ENCODE measurements around the gene IRF5.

The IRF5 gene

DNA sequence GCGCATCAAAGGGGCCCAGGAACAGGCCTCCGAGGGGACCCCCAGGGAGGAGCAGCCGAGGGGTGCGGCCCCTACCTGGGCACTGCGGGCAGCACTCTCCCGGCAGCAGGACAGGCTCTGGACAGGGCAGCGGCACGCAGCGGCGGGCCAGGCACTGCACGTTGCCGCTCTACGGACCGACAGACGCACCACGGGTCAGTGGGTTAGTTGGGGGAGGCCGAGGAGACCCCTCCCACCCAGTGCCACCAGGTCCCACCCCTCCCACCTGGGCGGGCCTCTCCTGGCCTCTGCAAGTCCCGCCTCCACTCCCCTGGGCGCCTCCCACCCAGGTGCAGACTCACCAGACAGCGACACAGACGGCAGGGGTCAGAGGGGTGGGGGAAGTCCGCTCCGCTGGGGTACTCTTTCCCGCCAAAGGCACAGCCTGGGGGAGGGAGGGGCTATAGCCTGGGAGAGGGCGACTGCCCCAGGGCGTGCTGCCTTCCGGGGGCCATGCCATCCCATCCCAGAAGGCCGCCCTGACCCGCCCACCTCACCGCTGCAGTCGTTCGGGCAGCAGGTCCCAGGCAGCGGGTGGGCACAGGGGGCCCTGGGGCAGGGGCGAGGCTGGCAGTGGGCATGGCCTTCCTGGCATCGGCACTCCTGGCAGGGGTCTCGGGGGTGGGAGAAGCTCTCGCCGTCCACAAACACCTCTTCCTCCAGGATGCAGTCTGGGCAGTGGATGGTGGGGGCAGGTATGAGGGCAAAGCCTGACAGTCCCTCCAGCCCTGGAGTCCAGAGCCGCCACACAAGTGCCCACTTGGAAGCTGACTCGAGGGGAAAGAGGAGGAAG lies 46.4 kb upstream of the IRF5 start:
- DNase-seq (ENCODE audit: low read depth): no peak
- H3K4me3 ChIP-seq (replicated peaks; ENCODE audit: low read depth, low read length): no peak overlapping the region

DNA sequence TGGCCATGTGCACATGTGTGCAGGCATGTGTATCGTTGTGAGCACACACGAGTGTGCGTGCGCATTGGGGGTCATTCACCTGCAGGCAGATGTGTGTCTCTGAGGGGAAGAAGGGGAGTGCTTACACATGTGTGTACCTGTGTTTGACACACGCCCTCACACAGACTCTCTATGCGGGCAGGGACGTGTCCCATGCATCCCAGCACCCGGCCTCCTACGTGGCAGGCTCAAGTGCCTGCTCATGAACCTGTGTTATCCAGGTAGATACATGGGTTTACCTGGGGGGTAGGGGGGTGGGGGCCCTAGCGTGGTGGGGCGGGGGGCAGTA lies 45.8 kb upstream of the IRF5 start:
- no peak overlapping the region for H3K4me3 ChIP-seq (replicated peaks; ENCODE audit: low read depth, low read length)
- TF ChIP-seq, protein P1, sequence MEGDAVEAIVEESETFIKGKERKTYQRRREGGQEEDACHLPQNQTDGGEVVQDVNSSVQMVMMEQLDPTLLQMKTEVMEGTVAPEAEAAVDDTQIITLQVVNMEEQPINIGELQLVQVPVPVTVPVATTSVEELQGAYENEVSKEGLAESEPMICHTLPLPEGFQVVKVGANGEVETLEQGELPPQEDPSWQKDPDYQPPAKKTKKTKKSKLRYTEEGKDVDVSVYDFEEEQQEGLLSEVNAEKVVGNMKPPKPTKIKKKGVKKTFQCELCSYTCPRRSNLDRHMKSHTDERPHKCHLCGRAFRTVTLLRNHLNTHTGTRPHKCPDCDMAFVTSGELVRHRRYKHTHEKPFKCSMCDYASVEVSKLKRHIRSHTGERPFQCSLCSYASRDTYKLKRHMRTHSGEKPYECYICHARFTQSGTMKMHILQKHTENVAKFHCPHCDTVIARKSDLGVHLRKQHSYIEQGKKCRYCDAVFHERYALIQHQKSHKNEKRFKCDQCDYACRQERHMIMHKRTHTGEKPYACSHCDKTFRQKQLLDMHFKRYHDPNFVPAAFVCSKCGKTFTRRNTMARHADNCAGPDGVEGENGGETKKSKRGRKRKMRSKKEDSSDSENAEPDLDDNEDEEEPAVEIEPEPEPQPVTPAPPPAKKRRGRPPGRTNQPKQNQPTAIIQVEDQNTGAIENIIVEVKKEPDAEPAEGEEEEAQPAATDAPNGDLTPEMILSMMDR (IDR thresholded peaks at IDR 0.05; ENCODE audit: low read length, missing control alignments): no peak
- DNase-seq (ENCODE audit: low read depth): no peak

More for the DNA sequence above, 46.4 kb upstream of the IRF5 start:
- TF ChIP-seq, protein P1 (IDR thresholded peaks at IDR 0.05; ENCODE audit: low read length, missing control alignments): no peak

DNA sequence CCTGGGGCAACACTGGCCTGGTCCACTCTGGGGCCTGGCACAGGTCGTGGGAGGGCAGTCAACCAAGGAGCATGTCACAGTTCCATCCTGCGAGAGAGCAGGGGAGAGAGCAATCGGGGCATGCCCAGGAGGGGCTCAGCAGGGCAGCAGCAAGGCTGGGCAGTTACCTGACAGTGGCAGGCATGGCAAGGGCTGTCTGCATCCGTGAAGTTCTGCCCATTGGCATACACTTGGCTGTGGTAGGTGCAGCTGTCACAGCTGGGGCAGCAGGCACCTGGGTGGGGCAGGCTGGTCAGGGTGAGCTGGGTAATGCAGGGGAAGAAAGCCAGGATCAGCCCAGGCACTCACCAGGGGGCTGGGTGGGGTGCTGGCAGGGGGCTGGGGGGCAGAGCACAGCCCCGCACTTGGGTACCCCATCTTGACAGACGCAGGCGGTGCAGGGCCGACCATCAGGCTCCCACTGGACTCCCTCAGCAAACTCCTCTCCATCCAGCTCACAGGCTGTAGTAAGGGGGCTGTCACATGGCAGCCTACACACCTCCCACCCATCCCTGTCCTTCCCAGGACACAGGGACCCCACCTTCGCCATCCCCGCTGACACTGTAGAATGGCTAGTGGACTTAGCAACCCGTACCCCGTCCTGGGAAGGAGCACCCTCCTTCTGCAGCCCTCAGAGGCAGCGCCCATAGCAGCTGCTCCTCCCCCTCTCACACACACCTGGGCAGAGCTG lies 45.0 kb upstream of the IRF5 start:
- DNase-seq (ENCODE audit: low read depth): no peak
- TF ChIP-seq, protein P1 (IDR thresholded peaks at IDR 0.05; ENCODE audit: low read length, missing control alignments): no peak
- H3K4me3 ChIP-seq (replicated peaks; ENCODE audit: low read depth, low read length): no peak overlapping the region

DNA sequence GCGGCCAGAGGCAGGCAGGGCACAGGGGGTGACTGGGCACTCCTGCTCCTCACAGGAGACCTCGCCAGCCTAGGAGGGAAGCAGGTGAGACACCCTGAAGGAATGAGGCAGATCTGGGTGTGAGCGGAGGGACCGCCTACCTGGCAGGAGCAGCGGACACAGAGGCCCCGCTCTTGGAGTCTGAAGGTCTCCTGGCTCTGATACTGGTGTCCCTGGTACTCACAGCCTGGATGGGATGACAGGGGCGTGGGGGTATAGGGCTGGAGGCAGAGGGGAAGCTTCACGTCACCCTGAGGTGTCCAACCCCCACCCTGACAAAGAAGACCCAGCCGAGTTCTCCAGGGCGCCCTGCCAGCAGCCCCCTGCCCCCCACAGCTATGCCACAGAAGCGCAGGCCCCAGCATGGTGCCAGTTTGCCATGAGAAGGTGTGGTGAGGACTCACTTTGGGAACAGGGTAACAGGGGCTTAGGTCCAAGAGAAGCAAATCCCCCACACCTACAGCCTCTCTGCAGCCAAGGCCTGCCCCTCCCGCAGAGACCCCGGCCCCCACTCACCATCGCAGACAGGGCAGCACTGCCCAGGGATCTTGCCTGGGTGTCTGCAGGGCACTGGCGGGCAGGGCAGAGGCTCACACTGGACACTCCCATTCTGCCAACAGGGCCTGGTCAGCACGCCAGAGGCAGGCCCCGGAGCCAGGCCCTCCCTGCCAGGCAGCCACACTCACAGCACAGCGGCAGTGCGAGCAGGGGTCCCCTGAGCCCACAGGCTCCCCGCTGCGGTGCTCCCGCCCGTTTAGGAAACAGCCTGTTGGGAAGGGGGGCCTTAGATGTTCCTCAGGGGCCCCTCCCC lies 44.3 kb upstream of the IRF5 start:
- no peak overlapping the region for H3K4me3 ChIP-seq (replicated peaks; ENCODE audit: low read depth, low read length)
- TF ChIP-seq, protein P1 (IDR thresholded peaks at IDR 0.05; ENCODE audit: low read length, missing control alignments): no peak
- DNase-seq (ENCODE audit: low read depth): no peak

DNA sequence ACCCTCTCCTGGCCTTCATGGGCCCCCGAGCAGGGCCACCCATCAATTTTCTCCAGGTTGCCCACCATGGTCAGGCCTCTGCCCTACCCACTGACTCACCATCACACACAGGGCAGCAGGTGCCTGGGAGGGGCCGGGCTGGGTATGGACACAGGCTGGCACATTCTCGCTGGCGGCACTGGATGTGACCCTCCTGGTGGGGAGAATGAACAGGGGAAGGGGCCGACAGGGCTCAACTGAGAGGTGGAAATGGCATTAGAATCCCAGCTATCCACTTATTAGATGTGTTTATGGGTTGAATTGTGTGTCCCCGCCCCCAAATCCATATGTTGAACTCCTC lies 43.7 kb upstream of the IRF5 start:
- no peak overlapping the region for H3K4me3 ChIP-seq (replicated peaks; ENCODE audit: low read depth, low read length)
- TF ChIP-seq, protein P1 (IDR thresholded peaks at IDR 0.05; ENCODE audit: low read length, missing control alignments): no peak
- DNase-seq (ENCODE audit: low read depth): no peak

DNA sequence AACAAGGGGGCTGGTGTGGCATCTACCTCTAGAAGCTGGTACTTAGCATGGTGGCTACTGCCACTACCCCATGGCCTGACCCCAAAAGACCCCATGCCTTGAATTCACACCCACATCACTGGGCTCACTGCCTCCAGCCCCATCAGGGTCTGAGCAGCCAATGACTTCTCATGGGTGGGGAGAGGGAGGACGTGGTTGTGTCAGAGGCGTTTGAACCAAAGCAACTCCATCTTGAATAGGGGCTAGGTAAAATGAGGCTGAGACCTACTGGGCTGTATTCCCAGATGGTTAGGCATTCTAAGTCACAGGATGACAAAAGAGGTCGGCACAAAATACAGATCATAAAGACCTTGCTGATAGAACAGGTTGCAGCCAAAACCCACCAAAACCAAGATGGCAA lies 42.4 kb upstream of the IRF5 start:
- TF ChIP-seq, protein P1 (IDR thresholded peaks at IDR 0.05; ENCODE audit: low read length, missing control alignments): no peak
- no peak overlapping the region for H3K4me3 ChIP-seq (replicated peaks; ENCODE audit: low read depth, low read length)
- no peak for DNase-seq (ENCODE audit: low read depth)

All from fibroblast of pulmonary artery (primary cell).